NB4 (cell line): ENCODE measurements around the gene CLCNKB.

Experiments
- MYC ChIP-seq: IDR thresholded peaks from 2 replicates; pipeline ENCODE4 v1.6.1; 2011; ENCODE audit warnings: low read depth, low read length
- POLR2A ChIP-seq: IDR thresholded peaks from 2 replicates; pipeline ENCODE4 v1.6.1; 2011; ENCODE audit warnings: mild to moderate bottlenecking; ENCODE audit not compliant: insufficient read length; ENCODE audit errors: extremely low read depth
- TF ChIP-seq, protein P1 (sequence below): IDR thresholded peaks from one replicate; pipeline ENCODE4 v1.5.1; 2012; ENCODE audit warnings: low read depth, low read length

- TF ChIP-seq, protein P1, sequence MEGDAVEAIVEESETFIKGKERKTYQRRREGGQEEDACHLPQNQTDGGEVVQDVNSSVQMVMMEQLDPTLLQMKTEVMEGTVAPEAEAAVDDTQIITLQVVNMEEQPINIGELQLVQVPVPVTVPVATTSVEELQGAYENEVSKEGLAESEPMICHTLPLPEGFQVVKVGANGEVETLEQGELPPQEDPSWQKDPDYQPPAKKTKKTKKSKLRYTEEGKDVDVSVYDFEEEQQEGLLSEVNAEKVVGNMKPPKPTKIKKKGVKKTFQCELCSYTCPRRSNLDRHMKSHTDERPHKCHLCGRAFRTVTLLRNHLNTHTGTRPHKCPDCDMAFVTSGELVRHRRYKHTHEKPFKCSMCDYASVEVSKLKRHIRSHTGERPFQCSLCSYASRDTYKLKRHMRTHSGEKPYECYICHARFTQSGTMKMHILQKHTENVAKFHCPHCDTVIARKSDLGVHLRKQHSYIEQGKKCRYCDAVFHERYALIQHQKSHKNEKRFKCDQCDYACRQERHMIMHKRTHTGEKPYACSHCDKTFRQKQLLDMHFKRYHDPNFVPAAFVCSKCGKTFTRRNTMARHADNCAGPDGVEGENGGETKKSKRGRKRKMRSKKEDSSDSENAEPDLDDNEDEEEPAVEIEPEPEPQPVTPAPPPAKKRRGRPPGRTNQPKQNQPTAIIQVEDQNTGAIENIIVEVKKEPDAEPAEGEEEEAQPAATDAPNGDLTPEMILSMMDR: no peak
- no peak for TF ChIP-seq POLR2A
- TF ChIP-seq MYC: no peak
Measured at GRCh38 chr1:16067127-16067768, 23.7 kb downstream of the CLCNKB start.
